Measurements from ENCODE around the gene TXLNB.
"Not testable (repeated sequence)": the region's sequence is repeated elsewhere in the genome, so short reads cannot be mapped to it uniquely, and the experiment has no call there.

The TXLNB gene

GRCh38 chr6:139242457-139243240 lies 49.1 kb downstream of the TXLNB start:
- no peak for DNase-seq (ENCODE audit: low read depth)
- no peak for TF ChIP-seq CTCF (conservative IDR thresholded peaks at IDR 0.05; ENCODE audit: low read depth, low read length)
- no peak overlapping the region for H3K4me3 ChIP-seq (ENCODE audit: low read length)

- no peak overlapping the region for H3K4me3 ChIP-seq (ENCODE audit: low read length)
- DNase-seq (ENCODE audit: low read depth): no peak
- TF ChIP-seq CTCF (conservative IDR thresholded peaks at IDR 0.05; ENCODE audit: low read depth, low read length): no peak
These were observed 51.4 kb downstream of the TXLNB start for GRCh38 chr6:139240161-139241010.

- no peak for DNase-seq (ENCODE audit: low read depth)
- H3K4me3 ChIP-seq (ENCODE audit: low read length): no peak overlapping the region
- no peak for TF ChIP-seq CTCF (conservative IDR thresholded peaks at IDR 0.05; ENCODE audit: low read depth, low read length)
These were observed 52.7 kb downstream of the TXLNB start for GRCh38 chr6:139239064-139239463.

GRCh38 chr6:139236105-139236504 lies 55.7 kb downstream of the TXLNB start:
- DNase-seq (ENCODE audit: low read depth): no peak
- no peak overlapping the region for H3K4me3 ChIP-seq (ENCODE audit: low read length)
- no peak for TF ChIP-seq CTCF (conservative IDR thresholded peaks at IDR 0.05; ENCODE audit: low read depth, low read length)

- DNase-seq (ENCODE audit: low read depth): no peak
- no peak for TF ChIP-seq CTCF (conservative IDR thresholded peaks at IDR 0.05; ENCODE audit: low read depth, low read length)
- H3K4me3 ChIP-seq (ENCODE audit: low read length): no peak overlapping the region
These were observed 56.1 kb downstream of the TXLNB start for GRCh38 chr6:139235661-139236060.

GRCh38 chr6:139234193-139234592 lies 57.6 kb downstream of the TXLNB start:
- not testable (repeated sequence) for DNase-seq (ENCODE audit: low read depth); H3K4me3 ChIP-seq (ENCODE audit: low read length)

- DNase-seq (ENCODE audit: low read depth): no peak
- TF ChIP-seq CTCF (conservative IDR thresholded peaks at IDR 0.05; ENCODE audit: low read depth, low read length): no peak
- H3K4me3 ChIP-seq (ENCODE audit: low read length): no peak overlapping the region
These were observed 60.6 kb downstream of the TXLNB start for GRCh38 chr6:139231206-139231605.
